ENCODE results near the gene PFDN2.

- TF ChIP-seq CTCF (IDR thresholded peaks at IDR 0.05; ENCODE audit: low read depth, low read length) (no peak), EZH2phosphoT487 (IDR thresholded peaks at IDR 0.05; ENCODE audit: low read depth) (no peak)
Measured at GRCh38 chr1:161153176-161153575, 35.3 kb upstream of the PFDN2 start.
